Progenitor cell of endocrine pancreas (in vitro differentiated cells): Measurements from ENCODE around the gene RNASEH2B. TPM values are rescaled to one million over a fixed set of nuclear protein-coding genes. Genes with fewer than 3 reads are reported as not detected.

Source experiments
- DNase-seq: peaks from one replicate; pipeline ENCODE4 v3.0.0; 2021; ENCODE audit warnings: low spot score; ENCODE audit not compliant: unreplicated experiment
- H3K27ac Mint-ChIP-seq: 2 replicates; pipeline ENCODE4 v1.8.0; 2021; ENCODE audit warnings: mild to moderate bottlenecking, moderate library complexity, mixed read lengths
- H3K27me3 Mint-ChIP-seq: 2 replicates; pipeline ENCODE4 v1.8.0; 2021; ENCODE audit warnings: mixed read lengths
- H3K36me3 Mint-ChIP-seq: 2 replicates; pipeline ENCODE4 v1.8.0; 2022; ENCODE audit warnings: mixed read lengths; ENCODE audit not compliant: insufficient read depth
- H3K4me1 Mint-ChIP-seq: 2 replicates; pipeline ENCODE4 v1.8.0; 2021; ENCODE audit warnings: low read depth, mixed read lengths
- H3K4me3 Mint-ChIP-seq: 2 replicates; pipeline ENCODE4 v1.8.0; 2021; ENCODE audit warnings: low read depth, mild to moderate bottlenecking, moderate library complexity, mixed read lengths
- H3K9me3 Mint-ChIP-seq: 2 replicates; pipeline ENCODE4 v1.8.0; 2021; ENCODE audit warnings: low read depth, mixed read lengths
- CTCF ChIP-seq: fragments of 200-600 bp; sonication (generic); IDR thresholded peaks from one replicate; pipeline ENCODE4 v1.5.0; 2021; ENCODE audit warnings: antibody characterized with exemption, mild to moderate bottlenecking; ENCODE audit not compliant: unreplicated experiment
- total RNA-seq: library from RNA; stranded (reverse); gene quantifications from 2 replicates; pipeline ENCODE4 v1.2.1, GENCODE V29; 2021

RNASEH2B gene
- total RNA-seq, 1 donor from 2014 or later: 43.3 TPM

- Mint-ChIP-seq H3K4me1 (peaks cover 1% of the 10 kb centered on the region), H3K27ac (no peak overlapping the region), H3K9me3 (no peaks in the 10 kb centered on the region), H3K27me3 (no peaks in the 10 kb centered on the region), H3K4me3 (no peak overlapping the region), H3K36me3 (no peaks in the 10 kb centered on the region)
- no peak for TF ChIP-seq CTCF
- no peak for DNase-seq
Measured at GRCh38 chr13:50905256-50905655, 4.3 kb upstream of the RNASEH2B start.

GRCh38 chr13:50907781-50908180 lies 1.8 kb upstream of the RNASEH2B start:
- H3K4me3 Mint-ChIP-seq: peak overlapping the region; percentile 83

GRCh38 chr13:50908371-50908770 lies 1.2 kb upstream of the RNASEH2B start:
- Mint-ChIP-seq H3K9me3 (no peaks in the 10 kb centered on the region), H3K27ac (no peak overlapping the region), H3K27me3 (no peaks in the 10 kb centered on the region), H3K4me1 (peaks cover 25% of the 10 kb centered on the region), H3K36me3 (no peaks in the 10 kb centered on the region), H3K4me3 (peak overlapping the region; percentile 83)
- TF ChIP-seq CTCF: no peak
- no peak for DNase-seq

More at GRCh38 chr13:50907781-50908180, 1.8 kb upstream of the RNASEH2B start:
- TF ChIP-seq CTCF: no peak
- no peaks in the 10 kb centered on the region for H3K9me3 Mint-ChIP-seq
- H3K27ac Mint-ChIP-seq: no peak overlapping the region
- peaks cover 23% of the 10 kb centered on the region for H3K4me1 Mint-ChIP-seq
- H3K36me3 Mint-ChIP-seq: no peaks in the 10 kb centered on the region
- no peak for DNase-seq
- H3K27me3 Mint-ChIP-seq: no peaks in the 10 kb centered on the region

GRCh38 chr13:50910485-50910805 lies 854 bp downstream of the RNASEH2B start:
- no peak for TF ChIP-seq CTCF
- DNase-seq: peak; percentile 14
- Mint-ChIP-seq H3K27me3 (peaks cover 3% of the 10 kb centered on the region), H3K4me3 (peak overlapping the region; percentile 83), H3K36me3 (no peaks in the 10 kb centered on the region), H3K27ac (peak overlapping the region; percentile 96), H3K4me1 (peaks cover 25% of the 10 kb centered on the region), H3K9me3 (no peaks in the 10 kb centered on the region)

- TF ChIP-seq CTCF: no peak
- peak overlapping the region; percentile 69 for H3K27ac Mint-ChIP-seq
- peak overlapping the region; percentile 83 for H3K4me3 Mint-ChIP-seq
- peaks cover 26% of the 10 kb centered on the region for H3K4me1 Mint-ChIP-seq
- no peaks in the 10 kb centered on the region for H3K36me3 Mint-ChIP-seq
- H3K9me3 Mint-ChIP-seq: no peaks in the 10 kb centered on the region
- DNase-seq: no peak
- peaks cover 3% of the 10 kb centered on the region for H3K27me3 Mint-ChIP-seq
Measured at GRCh38 chr13:50911081-50911631, 1.6 kb downstream of the RNASEH2B start.
